GM19468 (cell line): ENCODE measurements around the gene HTT.

Experiments used
- ATAC-seq: cut with Tn5 transposase; IDR thresholded peaks from one replicate; pipeline ENCODE4 v1.9.1; 2021; ENCODE audit warnings: mild to moderate bottlenecking, moderate library complexity, moderate number of reproducible peaks; ENCODE audit not compliant: unreplicated experiment; ENCODE audit errors: extremely low read depth

The HTT gene

GRCh38 chr4:3193531-3194203, 119.2 kb downstream of the HTT start:
- ATAC-seq: no peak

- ATAC-seq: no peak
These were observed 122.3 kb downstream of the HTT start for GRCh38 chr4:3196670-3197359.

GRCh38 chr4:3197366-3198105, 123.1 kb downstream of the HTT start:
- ATAC-seq: no peak

GRCh38 chr4:3198906-3199305, 124.4 kb downstream of the HTT start:
- no peak for ATAC-seq

GRCh38 chr4:3199653-3200422, 125.4 kb downstream of the HTT start:
- ATAC-seq: no peak

- ATAC-seq: no peak
These were observed 126.1 kb downstream of the HTT start for GRCh38 chr4:3200423-3201090.

- ATAC-seq: peak; percentile 20
These were observed 127.5 kb downstream of the HTT start for GRCh38 chr4:3201718-3202702.

GRCh38 chr4:3202836-3203820, 128.6 kb downstream of the HTT start:
- no peak for ATAC-seq

- no peak for ATAC-seq
These were observed 129.5 kb downstream of the HTT start for GRCh38 chr4:3203971-3204431.

GRCh38 chr4:3205995-3206394, 131.5 kb downstream of the HTT start:
- no peak for ATAC-seq

- ATAC-seq: no peak
These were observed 132.1 kb downstream of the HTT start for GRCh38 chr4:3206439-3207100.

- ATAC-seq: no peak
These were observed 133.1 kb downstream of the HTT start for GRCh38 chr4:3207531-3208037.

- no peak for ATAC-seq
These were observed 134.3 kb downstream of the HTT start for GRCh38 chr4:3208826-3209225.

- ATAC-seq: no peak
These were observed 135.3 kb downstream of the HTT start for GRCh38 chr4:3209551-3210325.

GRCh38 chr4:3210467-3210866, 136.0 kb downstream of the HTT start:
- ATAC-seq: no peak

GRCh38 chr4:3211866-3212265, 137.4 kb downstream of the HTT start:
- no peak for ATAC-seq
